Measurements from ENCODE around the gene CGRRF1.

The CGRRF1 gene

DNA sequence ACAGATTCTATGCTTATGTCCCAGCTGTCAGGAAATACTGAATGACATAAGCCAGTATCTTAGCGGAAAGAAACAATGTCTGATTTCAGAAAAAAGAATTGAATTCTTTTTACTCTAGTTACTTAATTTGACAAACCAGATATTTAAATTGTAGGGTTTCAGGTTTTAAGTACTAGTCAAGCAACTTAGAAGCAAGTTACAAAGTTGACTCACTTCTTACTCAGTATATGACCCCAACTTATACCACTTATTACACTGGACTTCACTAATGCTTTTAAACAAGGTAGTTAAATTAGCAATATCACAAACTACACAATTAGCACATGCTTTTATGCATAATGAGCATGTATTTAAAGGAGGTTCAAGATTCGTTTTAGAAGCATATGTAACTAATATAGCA is 28.0 kb upstream of the CGRRF1 start:
- in situ Hi-C loops (cut with HindIII; ENCODE audit: low pct_unique_long_range_greater_than_20kb, low sequenced_read_pairs): no loop called here
- no peak for TF ChIP-seq JUND (IDR thresholded peaks at IDR 0.05; ENCODE audit: low read depth)
- DNase-seq (ENCODE audit: low read depth in 1 of 2, low spot score in 1 of 2): no peak

DNA sequence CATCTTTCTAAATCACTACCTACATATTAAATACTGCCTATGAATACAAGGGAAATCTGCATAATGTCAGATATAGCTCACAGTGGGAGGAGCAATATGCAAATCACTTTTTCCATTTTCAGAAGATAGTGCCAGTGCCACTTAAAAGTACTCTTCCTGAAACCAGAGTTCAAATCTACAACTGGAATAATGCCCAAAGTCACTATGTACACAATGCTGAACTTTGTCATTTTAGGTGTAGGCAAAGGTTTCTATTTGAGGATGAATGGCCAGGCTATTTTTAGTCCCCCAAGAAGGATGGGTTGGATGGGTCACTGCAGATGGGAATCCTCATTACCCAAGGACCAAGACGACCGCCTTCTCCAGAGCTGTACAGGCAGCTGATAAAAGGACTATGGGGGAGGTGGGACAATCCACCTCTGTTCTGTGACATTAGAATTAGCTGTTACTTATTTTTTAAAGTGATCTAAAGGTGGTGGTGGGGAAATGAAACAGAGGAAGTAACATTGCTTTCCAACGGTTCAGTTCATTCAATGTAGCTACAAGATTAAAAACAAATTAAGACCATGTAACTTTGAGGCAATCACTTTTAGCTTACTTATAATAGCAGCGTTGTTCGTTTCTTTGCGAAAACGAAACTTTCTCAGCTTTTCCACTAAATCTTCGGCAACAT is 26.5 kb upstream of the CGRRF1 start:
- TF ChIP-seq JUND (IDR thresholded peaks at IDR 0.05; ENCODE audit: low read depth): no peak
- no peak for DNase-seq (ENCODE audit: low read depth in 1 of 2, low spot score in 1 of 2)
- in situ Hi-C loops (cut with HindIII; ENCODE audit: low pct_unique_long_range_greater_than_20kb, low sequenced_read_pairs): no loop called here

DNA sequence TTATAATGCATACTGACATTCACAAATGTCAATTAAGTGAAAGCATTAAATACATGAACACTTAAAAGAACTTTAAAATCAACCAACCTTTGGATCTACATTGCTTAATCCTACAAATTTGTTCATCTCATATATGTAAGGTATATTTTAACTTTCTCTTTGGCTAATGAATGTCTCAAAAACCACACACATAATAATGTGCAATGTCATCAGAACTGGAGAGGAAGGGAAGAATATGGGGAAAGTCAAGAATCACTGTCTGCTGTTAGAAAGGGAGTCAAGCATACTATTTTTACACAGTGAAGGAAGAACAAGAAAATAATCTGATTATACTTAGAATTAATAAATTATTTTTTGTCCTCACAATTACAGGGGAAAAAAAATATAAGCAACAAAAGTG is 25.9 kb upstream of the CGRRF1 start:
- TF ChIP-seq JUND (IDR thresholded peaks at IDR 0.05; ENCODE audit: low read depth): no peak
- in situ Hi-C loops (cut with HindIII; ENCODE audit: low pct_unique_long_range_greater_than_20kb, low sequenced_read_pairs): no loop called here
- no peak for DNase-seq (ENCODE audit: low read depth in 1 of 2, low spot score in 1 of 2)

DNA sequence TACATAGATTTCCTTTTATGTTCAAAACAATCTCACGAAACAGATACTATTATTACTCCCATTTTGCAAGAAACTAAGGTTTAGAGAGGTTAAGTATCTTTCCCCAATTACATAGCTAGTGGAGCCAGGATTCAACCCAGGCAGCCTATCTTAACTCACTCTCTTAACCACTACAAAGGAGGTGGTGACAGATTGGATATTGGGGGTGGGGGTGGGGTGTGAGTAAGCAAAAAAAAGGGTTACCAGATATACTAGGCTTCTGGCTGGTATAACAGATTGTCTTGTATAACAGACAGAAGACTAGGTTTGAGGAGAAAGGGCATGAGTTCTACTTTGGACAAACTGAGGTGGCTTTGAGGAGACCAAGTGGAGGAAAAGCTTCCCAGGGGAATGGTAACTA is 23.0 kb upstream of the CGRRF1 start:
- TF ChIP-seq JUND (IDR thresholded peaks at IDR 0.05; ENCODE audit: low read depth): no peak
- in situ Hi-C loops (cut with HindIII; ENCODE audit: low pct_unique_long_range_greater_than_20kb, low sequenced_read_pairs): no loop called here
- no peak for DNase-seq (ENCODE audit: low read depth in 1 of 2, low spot score in 1 of 2)

DNA sequence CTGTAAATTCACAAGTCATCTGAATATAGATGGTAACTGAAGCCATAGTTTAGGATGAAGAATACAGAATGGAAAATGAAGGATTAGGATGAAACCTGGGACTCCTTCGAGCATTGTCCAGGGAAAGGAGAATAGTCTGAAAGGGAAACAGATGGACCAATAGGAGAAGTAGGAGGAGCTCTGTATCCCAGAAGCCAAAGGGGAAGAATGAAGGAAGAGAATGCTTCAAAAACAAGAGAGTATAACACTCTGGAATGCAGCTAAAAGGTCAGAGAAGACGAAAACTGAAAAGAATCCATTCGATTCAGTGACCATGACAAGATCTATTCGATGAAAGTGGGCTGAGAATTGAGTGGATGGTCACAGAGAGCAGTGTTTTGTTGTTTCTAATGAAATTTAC is 21.9 kb upstream of the CGRRF1 start:
- TF ChIP-seq JUND (IDR thresholded peaks at IDR 0.05; ENCODE audit: low read depth): no peak
- in situ Hi-C loops (cut with HindIII; ENCODE audit: low pct_unique_long_range_greater_than_20kb, low sequenced_read_pairs): no loop called here
- DNase-seq (ENCODE audit: low read depth in 1 of 2, low spot score in 1 of 2): peak; percentile 70 to 78

DNA sequence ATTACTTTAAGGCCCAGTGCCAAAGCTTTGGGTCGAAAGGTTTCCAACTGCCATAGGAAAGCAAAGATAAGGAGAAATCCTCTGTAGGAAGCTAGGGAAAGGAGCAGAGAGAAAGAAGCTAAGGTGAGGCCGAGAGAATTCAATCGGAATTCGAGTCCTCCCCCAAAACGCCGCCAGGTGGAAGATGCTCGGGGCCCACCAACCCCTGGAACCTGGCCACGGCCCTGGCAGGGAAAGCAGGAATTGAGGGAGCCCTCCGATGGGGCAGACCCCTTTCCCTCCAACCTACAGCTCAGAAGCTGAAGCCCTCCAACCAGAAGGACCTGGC is 21.4 kb upstream of the CGRRF1 start:
- no peak for TF ChIP-seq JUND (IDR thresholded peaks at IDR 0.05; ENCODE audit: low read depth)
- no peak for DNase-seq (ENCODE audit: low read depth in 1 of 2, low spot score in 1 of 2)
- in situ Hi-C loops (cut with HindIII; ENCODE audit: low pct_unique_long_range_greater_than_20kb, low sequenced_read_pairs): no loop called here

DNA sequence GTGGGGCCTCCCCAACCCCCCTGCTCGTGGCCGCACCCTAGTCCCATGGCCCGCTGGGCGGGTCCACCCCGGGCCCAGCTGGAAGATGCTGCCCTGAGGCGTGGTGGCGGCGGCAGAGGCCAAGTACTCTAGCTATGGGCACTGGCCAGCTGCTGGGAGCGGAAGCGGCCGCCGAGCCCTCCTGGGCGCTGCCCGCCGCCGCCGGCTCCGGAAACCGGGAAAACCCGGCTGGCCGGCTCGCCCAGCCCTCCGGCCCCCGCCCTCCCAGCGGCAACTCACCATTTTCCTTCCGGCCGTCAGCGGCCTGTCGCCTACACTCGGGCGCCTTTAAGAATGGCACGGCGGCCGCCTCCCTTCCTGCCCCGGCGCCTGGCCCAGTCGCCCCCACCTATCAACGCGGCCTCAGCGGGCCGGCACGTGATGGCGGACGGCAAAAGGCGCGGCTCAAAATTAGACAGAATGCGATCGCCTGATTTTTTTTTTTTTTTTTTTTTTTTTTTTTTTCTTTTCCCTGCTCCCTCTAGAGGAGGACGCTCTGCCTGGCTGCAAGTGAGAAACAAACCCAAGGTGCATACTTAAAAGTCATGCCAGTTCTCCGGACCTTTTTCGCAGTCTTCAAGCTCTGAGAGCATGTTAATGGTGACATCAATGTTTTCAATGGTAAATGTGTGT is 20.9 kb upstream of the CGRRF1 start, which contains the start of gene GMFB:
GMFB (minus strand) TSS at position 335 of the 672 bp plus-strand sequence; CDS start at position 282, 53 bp downstream.
- DNase-seq (ENCODE audit: low read depth in 1 of 2, low spot score in 1 of 2): peak; percentile 88 to 96
- no peak for TF ChIP-seq JUND (IDR thresholded peaks at IDR 0.05; ENCODE audit: low read depth)
- in situ Hi-C loops (cut with HindIII; ENCODE audit: low pct_unique_long_range_greater_than_20kb, low sequenced_read_pairs): no loop called here

DNA sequence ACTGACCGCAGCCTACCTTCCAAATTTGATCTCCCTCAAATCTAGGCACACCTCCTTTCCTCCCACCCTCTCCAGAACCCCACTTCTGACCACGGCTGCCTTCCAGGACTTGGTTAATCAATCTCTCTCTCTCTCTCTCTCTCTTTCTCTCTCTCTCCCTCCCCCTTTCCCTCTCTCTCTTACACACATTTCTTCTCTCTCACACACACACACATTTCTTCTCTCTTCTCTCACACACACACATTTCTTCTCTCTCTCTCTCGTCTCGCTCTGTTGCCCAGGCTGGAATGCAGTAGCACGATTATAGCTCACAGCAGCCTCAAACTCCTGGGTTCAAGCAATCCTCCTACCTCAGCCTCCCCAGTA is 20.4 kb upstream of the CGRRF1 start:
- TF ChIP-seq JUND (IDR thresholded peaks at IDR 0.05; ENCODE audit: low read depth): no peak
- in situ Hi-C loops (cut with HindIII; ENCODE audit: low pct_unique_long_range_greater_than_20kb, low sequenced_read_pairs): no loop called here
- no peak for DNase-seq (ENCODE audit: low read depth in 1 of 2, low spot score in 1 of 2)

DNA sequence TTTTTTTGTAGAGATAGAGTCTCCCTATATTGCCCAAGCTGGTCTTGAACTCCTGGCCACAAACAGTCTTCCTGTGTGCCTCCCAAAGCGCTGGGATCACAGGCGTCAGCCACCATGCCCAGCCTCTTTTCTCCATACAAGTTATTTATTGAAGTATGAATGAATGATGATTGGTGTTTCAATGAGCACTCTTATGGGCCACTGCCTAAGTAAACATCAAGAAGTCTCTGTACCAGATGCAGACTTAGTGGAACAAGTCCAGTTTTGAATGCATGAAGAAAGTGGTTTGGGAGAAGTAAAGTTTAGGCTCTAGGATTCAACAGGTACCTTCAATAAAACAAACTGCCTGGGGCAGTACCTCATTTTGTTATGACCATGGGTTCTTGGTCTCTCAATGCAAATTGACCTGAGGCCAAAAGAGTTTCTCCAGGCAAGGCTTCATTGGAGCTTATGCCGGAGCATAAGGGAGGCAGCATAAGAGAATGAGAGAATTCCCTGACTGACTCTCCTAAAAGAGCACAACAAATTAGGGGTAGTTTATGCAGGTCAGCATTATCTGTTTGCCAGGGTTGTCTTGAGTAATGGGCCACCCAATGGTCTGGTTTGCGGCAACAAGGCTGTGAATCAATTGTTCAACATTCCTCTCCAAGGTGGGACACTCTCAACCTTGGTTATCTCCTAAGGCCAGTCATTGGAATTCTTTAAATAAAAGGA is 19.8 kb upstream of the CGRRF1 start:
- DNase-seq (ENCODE audit: low read depth in 1 of 2, low spot score in 1 of 2): peak in 1 of 2 experiments; percentile 64
- no peak for TF ChIP-seq JUND (IDR thresholded peaks at IDR 0.05; ENCODE audit: low read depth)
- in situ Hi-C loops (cut with HindIII; ENCODE audit: low pct_unique_long_range_greater_than_20kb, low sequenced_read_pairs): no loop called here

DNA sequence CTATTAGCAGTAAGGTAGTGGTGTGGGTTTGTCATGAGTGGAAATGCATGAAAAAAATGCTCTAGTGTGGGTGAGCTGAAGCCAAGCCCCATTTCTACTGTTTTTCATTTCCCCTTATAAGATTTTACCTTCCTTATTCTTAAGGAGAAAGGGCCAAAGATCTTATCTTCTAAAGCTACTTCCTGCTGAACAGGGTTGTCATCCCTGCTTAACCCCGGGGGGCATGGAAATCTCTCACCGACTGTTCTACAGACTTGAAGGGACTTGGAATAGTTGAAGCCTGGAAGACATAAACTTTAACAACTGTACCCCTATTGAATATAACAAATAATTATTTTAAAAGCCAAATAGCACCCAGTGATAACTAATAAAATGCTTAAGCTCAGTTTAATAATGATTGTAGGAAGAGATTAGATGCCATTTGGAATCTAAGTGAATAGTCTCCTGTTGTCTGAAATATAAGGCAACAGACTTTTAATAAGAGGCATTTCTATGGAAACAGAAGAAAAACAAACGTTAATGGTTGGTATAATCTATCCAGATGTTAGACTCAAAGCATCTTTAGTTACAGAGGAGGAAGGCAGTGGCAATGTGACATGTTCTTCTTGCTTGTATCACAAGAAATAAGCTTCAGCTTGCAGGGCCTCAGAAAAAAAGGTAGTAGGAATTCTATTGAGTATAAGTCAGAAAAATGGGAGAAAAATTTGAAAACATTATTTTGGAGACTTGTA is 19.1 kb upstream of the CGRRF1 start:
- in situ Hi-C loops (cut with HindIII; ENCODE audit: low pct_unique_long_range_greater_than_20kb, low sequenced_read_pairs): no loop called here
- TF ChIP-seq JUND (IDR thresholded peaks at IDR 0.05; ENCODE audit: low read depth): no peak
- peak in 1 of 2 experiments; percentile 83 for DNase-seq (ENCODE audit: low read depth in 1 of 2, low spot score in 1 of 2)

DNA sequence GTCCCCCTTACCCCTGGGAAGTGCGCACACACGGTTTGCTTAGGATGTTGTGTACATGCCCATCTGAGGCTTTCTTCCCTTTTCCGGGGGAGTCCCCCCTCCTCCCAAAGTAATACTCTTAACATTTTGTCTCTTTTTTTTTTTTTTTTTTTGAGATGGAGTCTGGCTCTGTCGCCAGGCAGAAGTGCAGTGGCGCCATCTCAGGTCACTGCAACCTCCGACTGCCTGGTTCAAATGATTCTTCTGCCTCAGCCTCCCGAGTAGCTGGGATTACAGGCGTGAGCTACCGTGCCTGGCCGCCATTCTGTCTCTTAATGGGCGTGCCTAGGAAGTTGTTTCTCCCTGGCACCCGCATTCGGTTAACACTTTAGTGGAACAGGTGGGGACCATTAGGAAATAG is 16.4 kb upstream of the CGRRF1 start:
- no peak for TF ChIP-seq JUND (IDR thresholded peaks at IDR 0.05; ENCODE audit: low read depth)
- in situ Hi-C loops (cut with HindIII; ENCODE audit: low pct_unique_long_range_greater_than_20kb, low sequenced_read_pairs): no loop called here

DNA sequence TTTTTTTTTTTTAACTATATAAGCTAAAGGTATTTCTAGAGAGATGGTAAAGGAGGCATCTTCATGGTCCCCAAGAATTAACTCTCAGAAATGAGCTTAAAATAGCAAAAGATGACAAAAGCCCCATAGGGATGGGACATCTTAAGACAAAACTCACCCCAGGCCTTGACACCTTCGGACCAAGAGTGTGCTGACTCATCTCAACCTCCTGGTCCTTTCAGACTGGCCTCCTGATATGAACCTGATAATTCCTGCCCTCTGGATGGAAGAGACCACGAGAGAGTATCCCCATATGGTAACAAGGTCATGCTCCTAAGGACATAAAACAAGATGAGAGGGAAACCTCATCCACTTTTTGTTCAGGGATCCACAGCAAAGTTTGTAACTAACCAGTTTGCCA is 12.5 kb upstream of the CGRRF1 start:
- in situ Hi-C loops (cut with HindIII; ENCODE audit: low pct_unique_long_range_greater_than_20kb, low sequenced_read_pairs): no loop called here
- DNase-seq (ENCODE audit: low read depth in 1 of 2, low spot score in 1 of 2): no peak
- no peak for TF ChIP-seq JUND (IDR thresholded peaks at IDR 0.05; ENCODE audit: low read depth)

More for the DNA sequence above, 16.4 kb upstream of the CGRRF1 start:
- DNase-seq (ENCODE audit: low read depth in 1 of 2, low spot score in 1 of 2): peak in 1 of 2 experiments; percentile 31

Data from T47D (cell line).